COLO829 (cell line): Measurements from ENCODE around the gene MBTPS1.

Experiments
- DNase-seq: peaks from one replicate; pipeline ENCODE4 v3.0.0; 2012; ENCODE audit warnings: low spot score

The MBTPS1 gene

DNA sequence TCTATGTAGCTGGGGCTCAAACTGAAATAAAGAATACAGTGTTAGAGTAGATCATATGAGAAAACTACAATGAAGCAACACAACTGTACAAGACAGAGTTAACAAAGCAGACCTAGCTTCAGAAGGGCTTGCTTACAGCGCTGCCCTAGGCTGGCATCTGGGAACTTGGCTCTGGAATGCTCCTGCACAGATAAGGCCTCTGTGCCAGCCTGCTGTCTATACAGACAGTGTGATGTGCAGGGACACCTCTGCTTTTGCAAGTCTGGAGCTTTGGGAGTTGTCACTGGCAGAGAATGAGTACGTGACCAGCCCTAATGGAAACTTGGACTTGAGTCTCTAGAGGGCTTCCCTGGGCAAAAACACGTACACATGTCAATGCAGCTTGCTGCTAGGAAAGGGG lies 42.0 kb downstream of the MBTPS1 start:
- DNase-seq = no peak

DNA sequence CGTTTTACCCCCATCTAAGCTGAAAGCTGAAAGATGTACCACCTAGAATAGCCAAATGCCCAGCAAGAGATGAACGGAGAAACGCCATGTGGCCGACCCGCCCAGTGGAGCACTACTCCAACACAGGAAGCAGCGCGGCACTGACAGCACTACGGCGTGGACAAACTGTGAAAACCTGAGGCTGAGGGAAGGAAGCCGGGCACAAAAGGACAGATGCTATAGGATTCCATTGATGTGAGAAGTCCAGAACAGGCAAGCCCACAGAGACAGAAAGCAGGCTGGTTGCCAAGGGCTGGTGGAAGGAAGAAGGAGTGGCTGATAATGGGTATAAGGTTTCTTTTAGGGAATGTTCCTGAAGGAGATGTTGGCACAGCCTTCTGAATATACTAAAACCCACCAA lies 44.7 kb downstream of the MBTPS1 start:
- no peak for DNase-seq

DNA sequence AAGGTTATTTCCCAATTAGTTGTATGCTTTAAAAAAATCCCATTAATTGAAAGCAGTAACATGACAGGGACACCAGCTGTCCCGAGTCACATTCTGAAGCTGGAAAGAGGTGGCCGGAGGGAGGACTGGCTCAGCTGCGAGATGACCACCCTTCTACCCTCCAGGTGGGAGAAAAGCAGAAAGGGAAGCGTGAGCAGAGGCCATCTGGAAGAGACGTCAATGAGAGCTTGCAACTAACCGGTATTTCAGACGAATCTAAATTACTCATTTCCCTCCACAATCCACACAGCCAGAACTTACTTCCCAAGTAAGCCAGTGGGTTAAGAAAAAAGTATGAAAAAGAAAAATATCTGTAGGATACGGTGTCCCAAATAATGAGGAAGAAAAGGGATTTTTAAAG lies 45.6 kb downstream of the MBTPS1 start:
- DNase-seq = no peak

DNA sequence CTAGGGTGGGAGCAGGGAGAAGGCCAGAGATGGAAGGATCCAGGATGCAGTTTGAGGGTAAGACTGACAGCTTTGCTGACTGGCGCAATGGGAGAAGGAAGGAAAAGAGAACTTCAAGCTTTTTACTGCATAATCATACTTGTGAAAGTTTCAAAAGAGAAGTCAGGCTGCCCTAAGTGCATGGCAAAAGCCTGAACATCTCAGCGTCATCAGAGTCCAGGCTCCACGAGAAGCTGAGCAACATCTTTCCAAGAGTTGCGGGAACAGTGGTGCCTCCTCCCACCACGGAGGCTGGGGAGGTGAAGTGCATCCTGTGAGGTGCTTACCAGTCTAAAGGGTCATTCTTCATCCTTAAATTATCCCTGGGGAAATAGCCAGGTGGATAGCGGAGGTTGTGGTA lies 47.2 kb downstream of the MBTPS1 start:
- no peak for DNase-seq

DNA sequence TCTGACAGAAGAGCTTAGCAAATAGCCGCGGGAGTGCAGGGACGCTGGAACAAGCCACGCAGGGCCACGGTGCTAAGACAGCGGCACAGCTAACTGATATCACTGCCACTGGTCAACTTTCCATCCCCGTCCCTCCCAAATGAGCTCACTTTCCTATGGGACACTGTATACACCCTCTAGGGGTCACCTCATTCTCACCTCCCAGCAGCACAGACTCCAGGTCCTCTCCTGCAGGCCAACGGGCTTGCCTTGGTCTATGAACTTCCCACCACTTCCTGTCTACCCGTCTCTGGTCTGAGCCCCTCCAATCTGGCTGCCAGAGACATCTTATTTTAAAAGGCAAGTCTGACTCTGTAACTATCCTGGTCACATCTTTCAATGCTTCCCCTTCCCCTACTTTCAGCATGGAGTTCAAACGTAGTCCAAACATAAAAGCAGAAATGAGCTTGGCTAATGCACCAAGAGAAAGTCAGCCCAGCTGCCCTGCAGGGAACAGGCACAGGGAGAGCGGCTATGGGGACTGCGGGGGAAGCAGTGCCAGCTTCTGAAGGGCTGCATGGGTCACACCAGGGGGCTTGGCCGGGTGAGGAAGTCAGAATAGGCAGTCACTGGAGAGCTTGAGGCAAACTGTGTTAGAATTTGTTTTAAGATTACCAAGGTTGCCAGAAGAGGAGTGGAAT lies 47.8 kb downstream of the MBTPS1 start:
- DNase-seq = no peak

DNA sequence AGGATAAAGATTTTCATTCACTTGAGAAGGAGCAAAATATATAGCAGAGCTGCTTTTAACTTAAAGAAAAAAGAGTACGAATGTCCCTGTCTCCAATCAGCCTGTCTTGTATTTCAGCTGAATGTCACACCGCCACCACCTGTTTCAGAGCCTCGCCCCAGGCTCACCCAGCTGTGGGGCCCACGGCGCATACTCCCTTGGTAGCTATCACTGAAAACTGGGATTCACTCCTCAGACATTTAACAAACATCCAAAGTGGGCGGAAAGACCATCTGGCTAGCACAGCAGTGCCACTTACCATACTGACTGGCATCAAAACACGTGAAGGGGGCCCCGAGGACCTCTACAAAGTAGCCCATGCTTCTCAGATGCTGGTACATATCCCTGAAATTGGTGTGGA lies 48.7 kb downstream of the MBTPS1 start:
- DNase-seq = no peak

DNA sequence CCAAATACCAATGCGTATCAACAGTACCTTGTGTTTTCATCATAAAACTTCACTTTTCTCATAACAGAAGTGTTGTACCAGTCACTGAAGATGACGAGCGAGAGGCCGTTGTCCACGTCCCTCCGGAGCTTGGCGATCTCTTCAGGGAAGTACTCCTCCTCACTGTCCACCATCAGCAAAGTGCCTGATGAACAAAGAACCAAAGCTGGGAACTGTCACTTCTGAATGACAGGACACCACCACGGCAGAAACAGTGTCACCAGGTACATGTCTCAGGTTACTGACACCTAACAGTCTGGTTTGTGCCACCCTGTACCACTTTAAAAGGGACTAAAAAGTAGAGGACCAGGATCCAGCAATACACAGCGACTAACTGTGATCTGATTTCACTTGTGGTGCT lies 49.1 kb downstream of the MBTPS1 start:
- DNase-seq = no peak

DNA sequence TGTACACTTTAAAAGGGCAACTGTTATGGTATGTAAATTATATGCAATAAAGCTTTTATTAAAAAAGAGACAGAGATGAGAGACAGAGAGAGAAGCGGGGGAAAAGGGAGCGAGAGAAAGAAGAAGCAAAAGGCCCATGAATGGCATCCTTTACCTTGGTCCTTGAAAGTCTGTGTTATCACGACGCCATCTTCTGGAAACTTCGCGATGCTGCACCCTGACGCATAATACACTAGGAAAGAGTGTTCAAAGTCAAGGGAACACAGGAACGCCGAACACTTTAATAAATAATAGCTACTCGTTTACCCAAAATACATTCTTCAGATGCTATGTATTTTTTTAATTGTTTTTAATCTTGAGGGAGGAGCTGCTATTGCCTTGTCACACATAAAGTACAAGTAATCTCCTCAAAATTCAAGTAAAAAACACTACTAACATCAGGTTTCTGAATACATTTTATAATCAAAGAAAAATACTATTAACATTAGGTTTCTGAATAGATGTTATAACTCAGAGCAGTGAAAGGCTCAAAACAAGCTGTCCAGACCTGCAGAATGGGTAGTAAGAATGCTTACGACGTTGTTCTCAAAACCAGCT lies 51.1 kb downstream of the MBTPS1 start:
- DNase-seq = peak; percentile 29

DNA sequence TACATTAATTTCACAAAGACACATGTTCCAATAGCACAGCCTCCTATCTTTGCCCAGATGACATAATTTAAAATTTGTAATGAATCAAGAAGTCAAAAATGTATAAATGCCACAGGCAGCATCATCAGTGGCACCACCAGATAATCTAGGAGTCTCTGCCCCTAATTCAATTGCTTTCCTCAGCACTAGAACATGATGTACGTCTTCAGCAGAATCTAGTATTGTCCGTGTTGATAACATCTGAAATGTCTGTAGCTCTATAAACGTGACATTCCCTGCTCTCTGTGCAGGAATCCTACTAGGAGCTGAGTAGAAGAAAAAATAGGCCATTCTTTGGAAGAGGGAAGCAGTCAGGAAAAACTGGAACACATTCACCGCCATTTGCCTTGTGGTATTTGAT lies 52.8 kb downstream of the MBTPS1 start:
- DNase-seq = no peak

DNA sequence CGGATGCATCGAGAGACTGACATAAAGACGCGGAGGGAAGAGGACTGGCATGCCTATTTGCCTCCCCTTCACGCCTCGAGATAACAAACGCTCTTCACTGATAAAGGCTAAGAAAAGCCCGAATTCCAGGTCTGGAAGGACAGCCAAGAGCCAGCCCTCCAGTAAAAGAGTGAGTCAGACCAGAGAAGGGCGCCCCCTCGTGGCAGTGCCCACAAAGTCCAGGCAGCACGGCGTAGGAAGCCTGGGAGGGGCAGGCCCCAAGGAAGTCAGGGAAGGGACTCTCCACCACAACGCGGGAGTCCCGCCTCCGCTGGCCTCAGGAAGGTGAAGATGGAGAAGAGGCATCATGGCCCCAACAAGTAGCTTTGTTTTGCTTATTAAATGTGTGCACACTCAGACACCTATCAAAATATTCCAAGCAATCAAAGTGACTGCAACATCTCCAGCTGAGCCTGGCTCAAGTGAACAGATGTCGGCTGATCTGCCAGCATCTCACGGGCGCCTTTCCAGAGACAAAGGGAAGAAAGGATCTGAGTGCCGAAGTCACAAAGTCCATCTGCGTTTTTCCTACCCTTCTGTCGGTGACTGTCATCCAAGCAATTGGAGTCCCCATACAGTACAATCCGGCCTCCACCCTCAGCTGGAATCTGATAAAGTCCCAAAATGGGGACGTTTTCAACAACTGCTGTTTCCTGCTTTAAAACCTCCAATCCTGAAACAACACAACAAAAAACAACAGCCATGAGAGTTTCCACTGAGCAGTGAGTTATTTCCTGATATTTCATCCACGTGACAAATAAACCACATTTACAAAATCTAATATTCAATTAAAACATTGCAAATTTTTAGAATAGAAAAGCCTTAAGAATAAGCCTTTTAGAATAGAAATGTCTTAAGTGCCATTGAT lies 53.8 kb downstream of the MBTPS1 start:
- peak; percentile 64 for DNase-seq

DNA sequence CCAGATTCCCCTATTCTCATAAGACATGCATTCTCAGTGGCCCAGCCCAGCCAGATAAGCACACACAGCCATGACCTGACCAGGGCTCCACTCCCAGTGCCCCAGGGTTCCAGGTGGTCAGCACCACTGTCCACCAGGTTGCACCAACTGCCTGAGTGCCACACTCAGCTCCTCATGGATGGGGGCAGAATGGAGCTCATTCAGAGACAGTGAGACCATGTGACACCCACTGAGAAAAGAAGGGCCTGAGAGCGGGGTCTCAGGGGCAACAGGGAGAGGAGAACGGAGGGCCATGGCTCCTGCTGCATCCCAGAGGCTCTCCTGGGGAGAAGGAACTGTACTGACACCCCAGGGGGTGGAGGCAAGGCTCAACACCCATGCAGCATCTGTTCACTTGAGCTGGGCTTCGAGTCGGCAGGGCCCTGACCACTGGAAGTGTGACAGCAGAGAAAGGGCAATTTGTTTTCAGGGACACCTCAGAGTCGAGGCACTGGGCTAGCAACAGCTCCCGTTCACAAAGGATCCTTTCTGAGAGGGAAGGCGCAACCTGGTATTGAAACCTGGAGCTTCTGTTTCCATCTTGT lies 55.4 kb downstream of the MBTPS1 start:
- DNase-seq = no peak

DNA sequence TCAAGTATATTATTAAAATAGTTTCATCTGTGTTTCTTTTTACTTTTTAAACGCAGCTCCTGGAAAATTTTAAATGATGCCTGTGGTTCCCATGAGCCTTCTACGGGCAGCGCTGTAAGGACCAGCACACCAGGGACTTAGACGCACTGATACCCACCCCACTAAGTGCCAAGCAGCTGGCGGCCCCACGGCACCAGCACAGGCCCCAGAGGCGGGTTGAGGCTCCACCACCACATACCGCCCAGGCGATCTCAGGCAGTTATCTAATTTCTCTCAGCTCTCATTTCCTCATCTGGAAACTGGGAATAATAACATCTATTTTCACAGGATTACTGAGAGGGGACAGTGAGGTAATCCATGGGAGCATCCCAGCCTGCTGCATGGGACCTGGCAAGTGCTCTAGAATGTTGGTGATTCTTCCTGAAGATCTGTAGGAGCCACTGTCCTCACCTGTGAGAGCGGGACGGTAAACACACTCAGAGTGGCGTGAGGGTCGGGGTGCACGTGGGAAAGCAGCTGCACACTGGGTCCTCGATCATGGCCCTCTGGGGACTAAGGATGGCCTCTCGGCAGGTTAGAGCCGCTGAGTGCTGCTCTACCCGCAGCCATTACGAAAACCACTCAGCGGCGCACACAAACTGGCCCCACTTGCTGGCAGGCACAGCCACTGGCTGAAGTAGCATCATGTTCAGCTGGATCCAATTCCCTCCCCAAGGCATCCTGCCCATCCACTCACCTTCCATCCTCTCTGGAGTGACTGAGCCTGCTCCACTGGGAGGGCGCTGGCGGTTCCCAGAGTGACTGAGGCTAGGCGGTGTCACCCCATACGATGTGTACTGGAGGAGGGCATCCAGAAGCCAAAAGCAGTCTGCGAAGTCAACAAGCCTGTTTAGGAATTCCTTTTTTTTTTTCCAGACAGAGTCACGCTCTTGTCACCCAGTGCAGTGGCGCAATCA lies 56.5 kb downstream of the MBTPS1 start:
- no peak for DNase-seq

DNA sequence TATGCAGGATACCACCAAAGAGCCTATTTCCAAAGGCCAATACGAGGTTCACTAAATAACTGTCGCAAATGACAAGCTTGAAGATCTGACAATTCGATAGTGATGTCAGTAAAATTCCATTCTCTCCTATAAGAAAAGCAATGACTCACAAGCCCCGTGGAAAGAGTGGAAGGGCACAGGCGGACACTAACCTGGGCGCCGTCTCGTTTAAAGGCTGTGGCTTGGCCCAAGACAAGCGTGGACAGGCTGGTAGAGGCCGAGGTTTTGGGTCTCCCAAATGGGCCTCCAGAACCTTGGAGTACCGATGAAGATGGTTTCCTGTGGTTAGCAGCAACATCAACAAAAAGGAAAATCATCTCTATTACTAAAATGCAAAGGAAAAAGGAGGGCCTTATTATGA lies 57.6 kb downstream of the MBTPS1 start:
- no peak for DNase-seq

DNA sequence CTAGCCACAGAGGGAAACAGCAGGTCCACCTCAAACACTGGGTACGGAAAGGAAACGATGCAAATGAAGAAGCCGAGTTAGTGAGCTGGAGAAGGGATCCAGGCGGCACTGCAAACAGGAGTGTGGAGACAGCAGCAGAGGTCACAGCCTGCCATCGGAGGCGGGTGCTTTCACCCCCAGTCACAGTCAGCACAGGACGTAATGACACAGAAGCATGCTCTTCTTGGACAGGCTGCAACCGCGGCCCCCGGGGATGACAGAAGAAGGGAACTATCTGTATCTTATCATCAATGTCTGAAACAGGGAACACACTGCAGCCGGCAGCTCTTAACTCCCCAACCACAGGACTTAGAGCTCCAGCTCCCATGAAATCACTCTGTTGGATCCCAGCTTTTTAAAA lies 58.1 kb downstream of the MBTPS1 start:
- DNase-seq = no peak

DNA sequence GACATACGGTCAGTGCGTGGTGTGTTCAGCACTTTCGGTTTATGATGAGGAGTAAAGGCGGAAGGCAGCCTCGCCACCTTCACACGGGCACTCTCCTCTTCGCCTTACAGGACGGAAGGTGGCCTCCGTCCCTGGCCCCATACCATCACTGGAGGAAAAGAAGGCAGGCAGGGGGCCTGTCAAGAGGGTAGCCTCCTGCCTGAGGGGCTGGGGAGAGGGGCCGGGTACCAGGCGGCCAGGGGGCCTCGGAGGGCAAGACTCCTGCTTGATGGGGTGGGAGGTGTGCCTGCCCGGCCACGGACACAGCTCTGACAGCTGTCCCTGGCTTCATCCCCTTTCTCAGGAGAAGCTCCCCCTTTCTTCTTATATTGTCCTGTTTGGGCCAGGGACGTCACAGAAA lies 58.5 kb downstream of the MBTPS1 start:
- no peak for DNase-seq

DNA sequence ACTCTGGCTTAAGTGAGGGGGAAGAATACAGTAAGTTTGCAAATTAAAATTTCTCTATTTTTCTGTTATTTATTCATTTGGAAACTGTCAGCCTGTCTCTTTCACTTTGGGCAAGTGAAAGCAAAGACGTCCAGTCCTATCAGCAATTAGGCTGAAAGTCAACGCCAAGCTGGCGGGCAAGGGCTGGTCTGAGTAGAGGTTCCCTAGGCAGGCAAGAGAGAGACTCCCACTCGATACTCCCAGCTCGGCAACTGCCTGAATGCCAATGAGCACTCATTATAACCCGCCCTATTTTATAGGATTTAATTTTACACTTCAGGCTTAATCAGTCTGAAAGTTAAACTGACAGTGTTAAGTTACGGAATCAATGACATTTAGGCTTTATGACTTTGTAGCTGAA lies 59.8 kb downstream of the MBTPS1 start:
- no peak for DNase-seq

DNA sequence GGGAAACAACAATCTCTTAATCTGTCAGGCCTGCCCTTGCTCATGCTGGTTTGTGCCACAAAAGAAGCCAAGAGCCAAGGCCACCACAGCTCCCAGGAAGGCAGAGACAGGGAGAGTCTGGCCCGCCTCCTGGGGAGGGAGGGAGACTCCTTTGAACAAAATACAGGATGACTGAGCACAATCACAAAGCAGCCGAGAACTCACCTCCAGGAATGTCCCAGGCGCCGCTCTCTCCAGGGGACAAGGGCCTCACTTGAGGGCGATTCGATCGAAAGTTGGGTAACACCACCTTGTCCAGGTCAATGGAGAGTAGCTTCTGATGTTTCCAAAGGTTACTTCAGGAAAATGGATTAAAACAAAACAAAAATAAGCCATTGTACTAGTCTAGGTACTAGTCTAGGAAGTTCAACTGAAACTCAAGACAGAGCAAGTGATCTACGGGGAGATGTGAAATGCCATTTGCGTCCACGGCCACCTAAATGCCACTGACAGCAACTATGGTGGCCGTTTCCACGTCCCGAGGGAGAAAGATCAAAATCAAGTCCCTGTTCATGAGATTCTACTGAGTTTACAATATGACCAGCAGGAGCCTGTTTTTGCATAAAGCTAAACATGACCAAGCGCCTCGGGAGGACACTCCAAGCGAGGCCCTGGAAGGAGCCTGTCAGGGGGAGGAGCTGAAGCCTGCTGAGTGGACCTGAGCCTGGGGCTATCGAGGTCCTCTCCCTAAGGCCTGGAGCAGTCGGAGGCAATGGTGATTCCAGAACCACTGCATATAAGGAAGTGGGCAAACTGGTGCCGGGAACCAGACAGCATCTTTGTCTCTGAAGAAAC lies 60.7 kb downstream of the MBTPS1 start:
- no peak for DNase-seq

DNA sequence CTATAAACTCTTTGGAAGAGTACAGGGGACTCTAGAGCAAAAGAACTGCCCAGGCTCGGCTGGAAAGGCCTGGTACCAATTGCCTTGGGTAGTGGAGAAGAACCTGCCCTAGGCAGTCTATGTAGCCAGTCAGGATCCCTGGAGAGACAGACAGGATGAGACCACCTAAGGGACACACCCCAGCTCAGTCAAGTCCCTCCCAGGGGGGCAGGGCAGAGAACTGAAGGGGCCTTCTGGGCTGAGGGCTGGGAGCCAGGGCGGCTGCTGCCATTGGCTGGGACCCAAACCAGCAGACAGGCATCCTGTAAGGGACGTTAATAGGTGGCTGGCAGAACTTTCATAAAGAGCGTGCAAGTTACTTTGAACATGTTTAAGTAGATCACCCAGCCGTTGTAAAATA lies 61.4 kb downstream of the MBTPS1 start:
- DNase-seq = no peak

DNA sequence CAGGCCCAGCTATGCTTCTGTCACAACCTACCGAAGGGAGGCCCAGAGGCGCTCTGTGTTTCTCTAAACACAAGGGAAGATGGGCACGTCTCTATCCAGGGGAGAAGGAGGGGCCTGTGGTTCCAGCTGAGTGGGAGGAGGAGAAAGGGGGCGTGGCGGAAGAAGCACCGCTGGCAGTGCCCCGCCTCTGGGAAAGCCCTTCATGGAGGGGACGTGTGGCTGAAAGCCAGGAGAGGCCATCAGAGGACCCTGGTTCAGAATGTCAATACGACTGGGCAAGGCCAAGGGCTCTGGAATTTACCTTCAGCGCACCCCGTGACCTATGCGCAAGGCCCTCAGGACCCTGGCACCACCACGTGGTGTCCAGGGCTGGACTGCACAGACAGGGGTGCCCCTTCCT lies 61.8 kb downstream of the MBTPS1 start:
- no peak for DNase-seq

DNA sequence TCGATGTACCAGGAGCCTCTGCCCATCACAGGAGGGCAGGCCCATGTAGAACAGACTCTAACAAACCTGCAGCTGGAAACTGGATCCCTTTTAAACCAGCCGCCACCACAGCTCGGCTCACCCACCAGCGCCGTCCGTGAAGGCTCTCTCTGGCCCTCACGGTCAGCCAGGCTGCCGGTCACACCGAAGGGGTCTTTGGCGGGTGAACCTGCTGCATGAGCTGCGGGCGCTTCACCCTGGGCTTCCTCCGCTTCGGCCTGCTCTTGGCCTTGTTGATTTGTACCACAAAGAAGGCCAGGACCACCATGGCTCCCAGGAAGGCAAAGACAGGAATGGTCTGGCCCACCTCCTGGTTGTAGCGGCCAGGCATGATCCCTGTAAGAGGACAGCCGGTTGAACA lies 62.5 kb downstream of the MBTPS1 start:
- no peak for DNase-seq

DNA sequence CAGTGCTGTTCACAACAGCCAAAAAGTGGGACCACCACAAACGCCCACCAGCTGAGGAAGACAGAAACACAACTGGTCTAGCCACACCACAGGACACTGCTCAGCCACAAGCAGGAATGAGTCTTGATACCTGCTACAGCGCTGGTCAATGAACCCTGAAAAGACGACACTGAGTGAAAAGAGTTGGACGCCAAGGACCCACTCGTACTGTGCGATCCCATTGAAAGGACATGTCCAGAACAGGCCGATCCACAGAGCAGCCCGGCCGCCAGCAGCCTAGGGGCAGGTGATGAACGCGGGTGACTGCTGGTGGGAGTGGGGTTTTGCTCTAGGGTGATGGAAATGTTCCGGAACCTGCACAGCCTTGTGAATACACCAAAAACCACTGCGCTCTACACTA lies 63.5 kb downstream of the MBTPS1 start:
- no peak for DNase-seq
